Choroid plexus epithelial cell (primary cell): ENCODE measurements around the gene ZNF197.
"Not testable (repeated sequence)": the region's sequence is repeated elsewhere in the genome, so short reads cannot be mapped to it uniquely, and the experiment has no call there.

ENCODE experiments used
- DNase-seq: peaks from one replicate; pipeline ENCODE4 v3.0.0-alpha.2; 2010; ENCODE audit warnings: low read depth
- H3K4me3 ChIP-seq: 2 replicates; pipeline ENCODE4 v1.5.1; 2011; ENCODE audit warnings: low read depth, mild to moderate bottlenecking, control low read depth, low read length, moderate library complexity
- TF ChIP-seq, protein P1 (sequence below): conservative IDR thresholded peaks from 2 replicates; pipeline ENCODE4 v1.5.1; 2011; ENCODE audit warnings: low read depth, mild to moderate bottlenecking, control low read depth, inconsistent platforms, low read length, moderate library complexity

The ZNF197 gene

DNA sequence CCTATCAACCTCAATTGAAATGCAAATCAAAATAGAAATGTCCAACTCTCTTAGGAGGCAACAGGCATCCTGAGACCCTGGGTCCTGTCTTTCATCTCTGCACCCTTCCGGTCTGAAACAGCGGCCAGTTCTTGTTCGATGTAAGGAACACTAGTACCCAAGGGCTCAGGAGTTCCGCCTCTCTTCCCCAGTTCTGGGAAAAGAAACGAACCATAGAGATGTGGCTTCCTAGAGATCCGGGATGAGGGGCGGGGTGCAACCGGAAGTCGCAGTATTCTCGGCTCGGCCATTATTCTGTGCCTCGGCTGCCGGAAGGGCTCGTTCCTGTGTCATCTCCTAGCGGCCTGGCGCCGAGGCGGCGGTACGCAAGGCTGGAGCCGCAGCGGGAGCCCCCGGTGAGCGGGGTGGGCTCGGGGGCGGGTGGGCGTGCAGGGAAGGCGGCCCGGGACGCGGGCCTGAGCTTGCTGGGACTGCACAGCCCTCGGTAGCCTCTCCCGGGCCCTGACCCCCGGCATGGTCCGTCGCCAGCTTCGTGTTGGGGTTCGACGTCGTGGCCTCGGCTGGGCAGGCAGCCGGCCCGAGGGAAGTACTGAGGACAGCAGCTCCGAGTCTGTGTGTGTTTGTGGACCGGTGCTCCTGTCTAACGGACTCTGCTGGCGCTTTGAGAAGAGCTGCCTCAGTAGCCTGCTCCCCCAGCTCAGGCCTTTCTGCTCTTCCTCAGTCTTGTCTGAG is at the start of gene ZNF197:
TSS of gene ZNF197 (plus strand) at position 288 of the 732 bp plus-strand sequence. CDS start 4,119 bp downstream, outside the sequence.
- peak; percentile 86 for DNase-seq
- TF ChIP-seq, protein P1, sequence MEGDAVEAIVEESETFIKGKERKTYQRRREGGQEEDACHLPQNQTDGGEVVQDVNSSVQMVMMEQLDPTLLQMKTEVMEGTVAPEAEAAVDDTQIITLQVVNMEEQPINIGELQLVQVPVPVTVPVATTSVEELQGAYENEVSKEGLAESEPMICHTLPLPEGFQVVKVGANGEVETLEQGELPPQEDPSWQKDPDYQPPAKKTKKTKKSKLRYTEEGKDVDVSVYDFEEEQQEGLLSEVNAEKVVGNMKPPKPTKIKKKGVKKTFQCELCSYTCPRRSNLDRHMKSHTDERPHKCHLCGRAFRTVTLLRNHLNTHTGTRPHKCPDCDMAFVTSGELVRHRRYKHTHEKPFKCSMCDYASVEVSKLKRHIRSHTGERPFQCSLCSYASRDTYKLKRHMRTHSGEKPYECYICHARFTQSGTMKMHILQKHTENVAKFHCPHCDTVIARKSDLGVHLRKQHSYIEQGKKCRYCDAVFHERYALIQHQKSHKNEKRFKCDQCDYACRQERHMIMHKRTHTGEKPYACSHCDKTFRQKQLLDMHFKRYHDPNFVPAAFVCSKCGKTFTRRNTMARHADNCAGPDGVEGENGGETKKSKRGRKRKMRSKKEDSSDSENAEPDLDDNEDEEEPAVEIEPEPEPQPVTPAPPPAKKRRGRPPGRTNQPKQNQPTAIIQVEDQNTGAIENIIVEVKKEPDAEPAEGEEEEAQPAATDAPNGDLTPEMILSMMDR = peak; percentile 12
- H3K4me3 ChIP-seq = peak within 1 kb of the TSS; percentile 88

DNA sequence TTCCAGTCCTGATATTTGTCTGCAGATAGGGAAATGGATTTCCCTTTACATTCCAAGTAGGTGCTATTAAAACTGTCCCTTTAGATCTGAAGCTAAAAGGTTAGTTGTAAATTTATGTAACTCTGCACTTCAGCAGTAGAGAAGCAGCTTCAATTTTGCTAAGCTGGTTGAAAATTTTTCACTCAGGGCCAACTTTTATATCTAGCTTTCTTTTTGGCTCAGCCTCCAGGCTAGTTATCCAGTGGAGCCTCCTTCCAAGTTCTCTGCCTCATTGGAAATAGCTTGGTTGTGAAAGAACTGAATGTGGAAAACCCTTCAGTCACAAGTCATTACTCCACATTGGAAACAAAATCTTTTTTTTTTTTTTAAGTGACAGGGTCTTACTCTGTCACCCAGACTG is 48.2 kb upstream of the ZNF197 start:
- TF ChIP-seq, protein P1 = no peak
- H3K4me3 ChIP-seq = no peak overlapping the region
- no peak for DNase-seq

DNA sequence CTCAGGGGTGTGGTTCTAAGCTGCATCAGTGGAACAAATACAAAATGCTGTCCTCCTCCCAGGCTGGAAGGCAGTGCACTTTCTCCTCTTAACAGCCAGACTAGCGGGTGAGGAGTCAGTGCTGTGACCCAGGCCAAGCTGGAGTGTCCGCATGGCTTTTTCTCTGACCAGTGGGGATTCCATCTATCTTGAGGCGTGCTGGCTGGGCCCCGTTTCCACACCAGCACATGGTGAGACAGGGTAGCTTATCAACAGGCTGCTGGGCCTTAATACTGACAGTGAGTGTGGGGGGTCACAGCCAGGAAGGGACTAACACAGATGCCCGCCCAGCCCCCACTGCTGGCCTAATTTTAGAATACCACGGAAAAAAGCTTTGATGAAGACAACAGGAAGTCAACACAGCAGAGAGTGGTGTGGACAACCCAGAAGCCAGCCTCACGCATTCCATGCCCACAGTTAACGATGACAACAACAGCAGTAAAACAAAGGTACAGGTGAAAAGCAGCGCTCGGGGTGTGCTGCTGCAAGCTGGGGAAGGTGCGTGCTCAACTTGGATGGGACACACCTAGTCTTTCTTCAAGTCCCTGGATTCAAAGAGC is 47.4 kb upstream of the ZNF197 start:
- not testable (repeated sequence) for DNase-seq, H3K4me3 ChIP-seq

DNA sequence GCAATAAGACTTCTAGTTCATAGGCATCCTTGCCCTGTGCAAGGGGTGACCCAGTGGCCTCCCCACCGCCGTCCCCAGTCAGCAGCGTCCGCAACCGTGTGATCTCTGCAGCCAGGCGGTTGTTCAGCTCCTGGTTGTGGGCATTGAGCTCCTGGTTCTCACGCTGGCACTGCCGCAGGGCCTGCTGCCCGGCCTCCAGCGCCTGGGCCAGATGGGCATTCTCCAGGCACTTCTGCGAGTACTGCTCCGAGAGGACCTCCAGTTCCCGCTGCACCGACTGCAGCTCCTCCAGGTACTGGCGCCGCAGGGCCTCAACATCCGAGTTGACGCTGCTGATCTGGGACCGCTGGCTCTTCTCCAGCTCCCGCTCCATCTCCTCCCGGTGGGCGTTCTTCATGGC is 46.5 kb upstream of the ZNF197 start:
- not testable (repeated sequence) for H3K4me3 ChIP-seq, DNase-seq

- H3K4me3 ChIP-seq, DNase-seq: not testable (repeated sequence)
Observed at GRCh38 chr3:44578924-44579515, 45.8 kb upstream of the ZNF197 start.

- not testable (repeated sequence) for DNase-seq, H3K4me3 ChIP-seq
Observed at GRCh38 chr3:44579749-44580148, 45.1 kb upstream of the ZNF197 start.

DNA sequence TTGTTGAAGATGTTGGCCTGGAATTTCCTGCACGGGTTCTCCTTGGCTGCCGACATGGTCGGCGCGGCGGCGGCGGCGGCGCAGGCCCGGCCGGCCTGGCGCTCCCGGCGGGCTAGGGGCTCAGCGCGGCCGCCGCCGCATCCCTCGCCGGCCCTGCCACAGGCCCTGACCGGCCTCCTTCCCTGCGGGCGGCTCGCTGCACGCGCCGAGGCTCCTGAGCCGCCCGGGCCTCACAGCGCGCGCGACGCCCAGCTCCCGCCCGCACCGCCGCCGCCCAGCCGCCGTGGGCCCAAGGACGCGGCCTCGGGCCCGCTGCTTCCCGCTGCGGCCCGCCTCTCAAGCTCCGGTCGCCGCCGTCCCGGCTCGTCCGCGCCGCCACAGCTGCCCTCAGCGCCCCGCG is 43.9 kb upstream of the ZNF197 start:
- H3K4me3 ChIP-seq = not testable (repeated sequence)

GRCh38 chr3:44584646-44585501 is 40.0 kb upstream of the ZNF197 start, which contains the start of gene ZNF660:
Gene ZNF660 (plus strand): TSS chr3:44584964. CDS start chr3:44594194, 9,230 bp downstream.
- TF ChIP-seq, protein P1 = no peak
- H3K4me3 ChIP-seq = peak within 1 kb of the TSS; percentile 68
- peak; percentile 83 for DNase-seq

More for the DNA sequence above, 43.9 kb upstream of the ZNF197 start:
- DNase-seq = not testable (repeated sequence)

GRCh38 chr3:44596621-44597020 is 28.2 kb upstream of the ZNF197 start:
- DNase-seq = no peak
- TF ChIP-seq, protein P1 = no peak
- H3K4me3 ChIP-seq = no peak overlapping the region
